Type B pancreatic cell (in vitro differentiated cells): ENCODE measurements around the gene HELZ. TPM values are rescaled to one million over a fixed set of nuclear protein-coding genes. Genes with fewer than 3 reads are reported as not detected.
A peak's percentile ranks its signal among the peaks of the same experiment; 100 is the strongest.
"Not testable (repeated sequence)": the region's sequence is repeated elsewhere in the genome, so short reads cannot be mapped to it uniquely, and the experiment has no call there.

Experiments used
- DNase-seq: peaks from one replicate; pipeline ENCODE4 v3.0.0; 2021; ENCODE audit warnings: mixed read lengths; ENCODE audit not compliant: unreplicated experiment; ENCODE audit errors: extremely low spot score
- H3K27ac Mint-ChIP-seq: 2 replicates; pipeline ENCODE4 v1.8.0; 2021; ENCODE audit warnings: mild to moderate bottlenecking, mixed read lengths
- H3K27me3 Mint-ChIP-seq: 2 replicates; pipeline ENCODE4 v1.8.0; 2021; ENCODE audit warnings: mixed read lengths
- H3K36me3 Mint-ChIP-seq: 2 replicates; pipeline ENCODE4 v1.8.0; 2021; ENCODE audit warnings: mixed read lengths
- H3K4me1 Mint-ChIP-seq: one replicate; pipeline ENCODE4 v1.8.0; 2021; ENCODE audit warnings: mixed read lengths; ENCODE audit not compliant: unreplicated experiment
- H3K4me3 Mint-ChIP-seq: 2 replicates; pipeline ENCODE4 v1.8.0; 2021; ENCODE audit warnings: mild to moderate bottlenecking, mixed read lengths
- H3K9me3 Mint-ChIP-seq: 2 replicates; pipeline ENCODE4 v1.8.0; 2021; ENCODE audit warnings: mixed read lengths
- CTCF ChIP-seq: fragments of 200-600 bp; sonication (generic); conservative IDR thresholded peaks from 2 replicates; pipeline ENCODE4 v1.5.0; 2021; ENCODE audit warnings: antibody characterized with exemption, mild to moderate bottlenecking
- total RNA-seq: library from RNA; stranded (reverse); gene quantifications from 2 replicates; pipeline ENCODE4 v1.2.1, GENCODE V29; 2021; ENCODE audit warnings: low replicate concordance

HELZ gene
- total RNA-seq, 1 donor from 2014 or later: 55.1 TPM

DNA sequence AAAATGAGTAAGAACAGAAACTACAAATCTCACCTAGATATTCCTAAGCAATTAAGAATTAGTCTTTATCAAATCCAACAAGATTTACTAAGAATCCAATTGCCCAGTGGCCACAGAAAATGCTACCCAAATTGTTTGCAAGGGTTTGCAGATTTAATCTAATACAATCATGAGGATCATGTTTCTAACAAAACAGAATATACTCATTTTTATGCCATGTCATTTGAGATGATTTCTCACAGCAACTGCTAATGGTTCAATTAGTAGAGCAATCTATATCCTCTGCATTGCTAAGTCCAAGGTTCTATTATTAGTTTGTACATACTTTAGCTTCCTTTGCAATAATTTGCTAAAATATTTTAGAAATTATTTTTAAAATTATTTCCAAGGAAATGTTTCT, 41.2 kb downstream of the HELZ start:
- peaks cover 6% of the 10 kb centered on the region for H3K4me1 Mint-ChIP-seq
- no peaks in the 10 kb centered on the region for H3K27me3 Mint-ChIP-seq
- no peaks in the 10 kb centered on the region for H3K9me3 Mint-ChIP-seq
- no peak for TF ChIP-seq CTCF
- DNase-seq: no peak
- no peak overlapping the region for H3K4me3 Mint-ChIP-seq
- H3K27ac Mint-ChIP-seq: no peak overlapping the region
- peaks cover 29% of the 10 kb centered on the region for H3K36me3 Mint-ChIP-seq

DNA sequence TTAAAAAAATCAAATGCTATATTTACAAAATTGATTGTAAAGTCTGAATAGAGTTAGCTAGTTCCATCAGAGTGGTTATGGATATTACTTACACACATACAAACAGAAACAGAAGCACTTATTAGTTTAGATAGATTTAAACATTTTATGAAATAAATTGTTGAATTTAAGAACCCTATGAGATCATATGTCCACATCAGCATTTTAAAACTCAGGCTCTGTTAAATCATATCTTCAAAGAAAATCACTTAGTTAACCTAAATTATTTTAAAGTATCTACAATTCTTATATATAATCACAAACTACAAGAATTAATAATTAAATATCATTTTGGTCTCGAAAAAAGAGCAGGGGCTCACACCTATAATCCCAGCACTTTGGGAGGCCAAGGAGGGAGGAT, 42.5 kb downstream of the HELZ start:
- Mint-ChIP-seq H3K4me3 (no peak overlapping the region), H3K27me3 (no peaks in the 10 kb centered on the region), H3K9me3 (no peaks in the 10 kb centered on the region), H3K36me3 (peaks cover 24% of the 10 kb centered on the region), H3K4me1 (peaks cover 6% of the 10 kb centered on the region), H3K27ac (no peak overlapping the region)
- TF ChIP-seq CTCF: no peak
- no peak for DNase-seq

DNA sequence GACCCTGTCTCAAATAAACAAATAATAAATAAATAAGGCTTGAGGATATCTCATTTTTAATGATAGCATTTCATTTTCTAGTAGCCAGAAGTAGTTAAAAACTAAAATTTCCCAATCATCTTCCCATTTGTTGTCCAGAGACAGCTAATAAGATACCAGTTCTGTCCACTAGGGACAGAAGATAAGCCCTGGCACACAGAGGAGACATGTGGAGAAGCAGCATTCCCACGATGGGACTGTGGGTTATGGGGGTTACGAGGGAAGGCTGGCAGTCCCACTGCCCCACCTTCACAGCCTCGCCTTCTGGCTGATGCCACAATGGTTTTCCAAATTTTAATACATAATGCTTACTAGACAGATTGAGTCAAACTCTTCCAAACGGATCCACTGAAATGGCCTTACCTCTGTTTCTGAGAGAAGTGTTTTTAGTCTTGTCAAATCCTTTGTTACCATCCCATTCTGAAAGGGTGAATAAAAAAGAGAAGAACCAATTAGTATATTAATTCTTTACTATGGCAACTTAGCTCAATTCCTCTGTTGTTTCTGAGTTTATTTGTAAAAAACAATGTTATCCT, 44.2 kb downstream of the HELZ start:
- TF ChIP-seq CTCF: peak; percentile 73
- Mint-ChIP-seq H3K4me1 (peaks cover 6% of the 10 kb centered on the region), H3K27me3 (no peaks in the 10 kb centered on the region), H3K4me3 (no peak overlapping the region), H3K36me3 (peaks cover 33% of the 10 kb centered on the region), H3K27ac (no peak overlapping the region), H3K9me3 (no peaks in the 10 kb centered on the region)
- DNase-seq: no peak

- no peak for TF ChIP-seq CTCF
- H3K4me1 Mint-ChIP-seq: no peaks in the 10 kb centered on the region
- no peaks in the 10 kb centered on the region for H3K9me3 Mint-ChIP-seq
- H3K27me3 Mint-ChIP-seq: no peaks in the 10 kb centered on the region
- H3K36me3 Mint-ChIP-seq: peaks cover 30% of the 10 kb centered on the region
- H3K27ac Mint-ChIP-seq: no peak overlapping the region
- H3K4me3 Mint-ChIP-seq: no peak overlapping the region
- no peak for DNase-seq
Observed at GRCh38 chr17:67198131-67198530, 46.9 kb downstream of the HELZ start.

GRCh38 chr17:67197023-67197422, 48.0 kb downstream of the HELZ start:
- not testable (repeated sequence) for H3K4me3 Mint-ChIP-seq, H3K27ac Mint-ChIP-seq, H3K9me3 Mint-ChIP-seq, H3K4me1 Mint-ChIP-seq, H3K27me3 Mint-ChIP-seq, DNase-seq
- H3K36me3 Mint-ChIP-seq: peaks cover 31% of the 10 kb centered on the region

- Mint-ChIP-seq H3K27me3 (no peaks in the 10 kb centered on the region), H3K4me1 (no peaks in the 10 kb centered on the region), H3K36me3 (peaks cover 29% of the 10 kb centered on the region), H3K9me3 (no peaks in the 10 kb centered on the region), H3K27ac (no peak overlapping the region), H3K4me3 (no peak overlapping the region)
- no peak for DNase-seq
- TF ChIP-seq CTCF: no peak
Observed at GRCh38 chr17:67196422-67196821, 48.6 kb downstream of the HELZ start.
